ENCODE data around the gene ACSS1. TPM values are rescaled to one million over a fixed set of nuclear protein-coding genes. Genes with fewer than 3 reads are reported as not detected.
A peak's percentile ranks its signal among the peaks of the same experiment; 100 is the strongest.

ACSS1 gene
- total RNA-seq, 1 donor from 2014 or later, result 19.5 TPM

DNA sequence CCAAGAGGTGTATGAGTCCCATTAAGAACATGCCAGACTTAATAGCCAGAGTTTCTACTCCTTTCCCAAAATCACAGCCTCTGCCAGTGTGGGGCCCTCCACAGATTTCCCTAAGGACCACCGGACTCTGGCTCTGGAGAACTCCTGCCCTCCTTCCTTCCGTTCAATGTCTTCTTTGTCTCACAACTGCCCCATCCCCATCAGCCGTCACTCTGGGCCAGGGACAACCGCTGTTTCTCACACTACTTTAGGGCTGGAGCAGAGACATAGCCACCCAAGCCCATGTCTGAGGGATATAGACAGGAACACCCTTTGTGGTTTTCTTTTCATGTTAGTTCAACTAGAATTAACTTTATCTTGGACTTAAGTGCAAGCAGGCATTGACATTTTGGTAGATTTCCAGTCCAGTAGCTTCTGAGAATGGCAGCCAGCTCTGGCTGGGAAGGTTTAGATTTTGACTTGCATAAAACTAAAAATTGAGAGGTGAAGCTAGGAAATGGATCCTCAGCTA lies 6.7 kb upstream of the ACSS1 start:
- H3K36me3 ChIP-seq, result no peaks in the 10 kb centered on the region
- H3K4me1 ChIP-seq, result no peaks in the 10 kb centered on the region
- TF ChIP-seq CTCF (IDR thresholded peaks at IDR 0.05), result no peak
- no peaks in the 10 kb centered on the region for H3K9me3 ChIP-seq
- no peaks in the 10 kb centered on the region for H3K27me3 ChIP-seq
- peak in 1 of 2 donors; percentile 30 for DNase-seq (ENCODE audit: low spot score in 2 of 2)
- intact Hi-C loops (cut with DNase I), result loop anchor here (1.0 to 5.0 kb wide), 3 partner anchors 69 to 333 kb away; no protein-coding TSS in a partner anchor
- no peak overlapping the region for H3K27ac ChIP-seq
- H3K4me3 ChIP-seq, result no peak overlapping the region

GRCh38 chr20:25063981-25064380 lies 6.0 kb upstream of the ACSS1 start:
- Histone ChIP-seq H3K4me3 (no peak overlapping the region), H3K9me3 (no peaks in the 10 kb centered on the region), H3K27ac (no peak overlapping the region), H3K4me1 (no peaks in the 10 kb centered on the region), H3K36me3 (no peaks in the 10 kb centered on the region), H3K27me3 (no peaks in the 10 kb centered on the region)
- no peak for TF ChIP-seq CTCF (IDR thresholded peaks at IDR 0.05)
- DNase-seq (ENCODE audit: low spot score in 2 of 2), result peak in 1 of 2 donors; percentile 44
- intact Hi-C loops (cut with DNase I), result loop anchor here (2.0 kb wide), 1 partner anchor 115 kb away; no protein-coding TSS in a partner anchor

DNA sequence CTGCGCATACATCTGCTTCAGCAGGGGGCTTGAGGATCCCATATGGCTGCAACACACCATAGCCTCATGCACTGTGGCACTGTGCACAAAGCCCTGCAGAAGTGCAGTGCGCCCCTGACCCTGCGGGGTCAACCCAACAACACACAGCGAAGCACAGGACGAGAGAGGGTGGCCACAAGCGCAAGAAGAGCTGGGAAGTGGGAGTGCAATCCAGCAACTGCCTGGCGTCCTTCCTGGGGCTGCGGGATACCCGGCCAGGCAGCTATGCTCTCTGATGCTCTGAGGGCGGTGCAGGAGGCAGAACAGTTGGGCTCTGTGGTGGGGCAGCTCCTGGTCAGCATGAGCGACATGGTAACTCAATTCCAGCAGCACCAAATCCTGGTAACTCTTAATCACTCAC lies 5.6 kb upstream of the ACSS1 start:
- TF ChIP-seq CTCF (IDR thresholded peaks at IDR 0.05), result no peak
- H3K27ac ChIP-seq, result no peak overlapping the region
- intact Hi-C loops (cut with DNase I), result no loop called here

GRCh38 chr20:25062841-25063240 lies 4.9 kb upstream of the ACSS1 start:
- H3K4me1 ChIP-seq, result peaks cover 0 to 3% of the 10 kb centered on the region in 2 donors
- H3K27ac ChIP-seq, result no peak overlapping the region
- H3K4me3 ChIP-seq, result no peak overlapping the region
- TF ChIP-seq CTCF (IDR thresholded peaks at IDR 0.05), result no peak
- no peaks in the 10 kb centered on the region for H3K36me3 ChIP-seq
- H3K9me3 ChIP-seq, result no peaks in the 10 kb centered on the region
- DNase-seq (ENCODE audit: low spot score in 2 of 2), result no peak
- no peaks in the 10 kb centered on the region for H3K27me3 ChIP-seq
- intact Hi-C loops (cut with DNase I), result no loop called here

More for the DNA sequence above, 5.6 kb upstream of the ACSS1 start:
- Histone ChIP-seq H3K36me3 (no peaks in the 10 kb centered on the region), H3K4me3 (no peak overlapping the region), H3K27me3 (no peaks in the 10 kb centered on the region), H3K4me1 (peaks cover 0 to 3% of the 10 kb centered on the region in 2 donors), H3K9me3 (no peaks in the 10 kb centered on the region)
- peak in 1 of 2 donors; percentile 25 for DNase-seq (ENCODE audit: low spot score in 2 of 2)

DNA sequence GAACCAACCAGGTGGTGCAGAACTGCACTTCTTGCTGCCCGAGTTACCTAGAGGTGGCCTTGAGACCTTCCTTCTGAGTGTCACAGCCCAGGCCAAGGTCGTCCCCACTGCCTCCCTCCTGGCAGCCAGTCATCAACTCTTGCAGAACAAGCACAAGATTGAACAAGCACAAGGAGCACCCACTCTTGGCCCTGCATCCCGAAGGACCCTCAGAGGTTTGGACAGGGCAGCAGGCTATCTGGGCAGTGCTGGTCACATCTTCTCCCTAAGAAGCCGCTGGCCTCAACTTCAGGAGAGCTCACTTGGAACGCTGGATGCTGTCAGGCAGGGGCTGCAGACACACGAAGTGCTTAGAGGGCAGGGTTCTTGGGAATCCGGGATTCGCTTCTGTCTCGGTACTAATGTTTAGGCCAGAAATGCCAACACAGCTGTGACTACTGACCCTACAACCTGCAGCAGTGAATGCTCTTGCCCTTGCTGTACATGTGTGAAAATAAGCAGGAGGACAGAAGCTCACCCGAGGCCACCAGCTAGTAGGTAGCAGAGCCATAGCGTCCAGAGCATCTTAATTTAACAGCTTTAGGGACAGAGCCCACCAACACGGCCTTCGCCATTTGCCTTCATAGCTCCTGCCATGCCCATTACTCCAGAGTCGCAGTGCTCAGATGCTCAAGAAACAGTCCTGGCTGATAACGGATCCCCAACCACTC lies 4.0 kb upstream of the ACSS1 start:
- DNase-seq (ENCODE audit: low spot score in 2 of 2), result peak in 1 of 2 donors; percentile 59
- peaks cover 1 to 3% of the 10 kb centered on the region in 2 donors for H3K4me1 ChIP-seq
- H3K27ac ChIP-seq, result no peak overlapping the region
- no peaks in the 10 kb centered on the region for H3K36me3 ChIP-seq
- H3K4me3 ChIP-seq, result no peak overlapping the region
- TF ChIP-seq CTCF (IDR thresholded peaks at IDR 0.05), result no peak
- no peaks in the 10 kb centered on the region for H3K9me3 ChIP-seq
- intact Hi-C loops (cut with DNase I), result no loop called here
- H3K27me3 ChIP-seq, result no peaks in the 10 kb centered on the region

All from ascending aorta (tissue), 2 donors.